AML-193 (cell line): ENCODE data around the gene MPC1.
"Not testable (repeated sequence)": the region's sequence is repeated elsewhere in the genome, so short reads cannot be mapped to it uniquely, and the experiment has no call there.

Experiments used
- DNase-seq, 2 experiments: peaks; one replicate each; lab custom pipeline; 2025; lab: John Stamatoyannopoulos, UW

Gene MPC1

GRCh38 chr6:166344921-166345320 is 37.8 kb downstream of the MPC1 start:
- DNase-seq, result not testable (repeated sequence)

GRCh38 chr6:166344240-166344639 is 38.5 kb downstream of the MPC1 start:
- DNase-seq, result no peak

GRCh38 chr6:166343150-166343487 is 39.6 kb downstream of the MPC1 start:
- peak; percentile 65 to 69 for DNase-seq

- peak; percentile 86 to 87 for DNase-seq
These were observed 40.2 kb downstream of the MPC1 start, which contains the start of gene SFT2D1 for GRCh38 chr6:166342349-166343149. Gene SFT2D1 (minus strand): TSS chr6:166342545. CDS start chr6:166342481, 64 bp downstream.

- no peak for DNase-seq
These were observed 40.8 kb downstream of the MPC1 start for GRCh38 chr6:166341977-166342348.

- peak; percentile 42 to 69 for DNase-seq
These were observed 41.3 kb downstream of the MPC1 start for GRCh38 chr6:166341464-166341863.

- no peak for DNase-seq
These were observed 43.9 kb downstream of the MPC1 start for GRCh38 chr6:166338854-166339253.

GRCh38 chr6:166336847-166337246 is 45.9 kb downstream of the MPC1 start:
- DNase-seq, result no peak

- DNase-seq, result no peak
These were observed 47.1 kb downstream of the MPC1 start for GRCh38 chr6:166335378-166336302.

GRCh38 chr6:166334878-166335277 is 47.9 kb downstream of the MPC1 start:
- no peak for DNase-seq

GRCh38 chr6:166333172-166333995 is 49.4 kb downstream of the MPC1 start:
- peak; percentile 79 to 81 for DNase-seq

- no peak for DNase-seq
These were observed 51.0 kb downstream of the MPC1 start for GRCh38 chr6:166331503-166332415.

GRCh38 chr6:166330612-166331011 is 52.1 kb downstream of the MPC1 start:
- DNase-seq, result no peak

GRCh38 chr6:166325383-166326042 is 57.2 kb downstream of the MPC1 start:
- no peak for DNase-seq

GRCh38 chr6:166323395-166323794 is 59.3 kb downstream of the MPC1 start:
- no peak for DNase-seq

- DNase-seq, result no peak
These were observed 63.8 kb downstream of the MPC1 start for GRCh38 chr6:166318649-166319600.

- no peak for DNase-seq
These were observed 64.5 kb downstream of the MPC1 start for GRCh38 chr6:166318227-166318626.

- no peak for DNase-seq
These were observed 65.2 kb downstream of the MPC1 start for GRCh38 chr6:166317261-166318212.
